SK-N-SH (cell line): ENCODE results near the gene FAM110A. TPM values are rescaled to one million over a fixed set of nuclear protein-coding genes. Genes with fewer than 3 reads are reported as not detected.

ENCODE experiments used
- CTCF ChIA-PET: fragments of 300-600, 350-600 bp; formaldehyde crosslinking; extraction: SDS; loops from one replicate; lab custom pipeline; 2021; lab: Yijun Ruan, JAX
- POLR2A ChIA-PET: fragments of 350-600 bp; sonication (Branson Sonifier 250); formaldehyde crosslinking; extraction: SDS; loops from one replicate; lab custom pipeline; 2020; ENCODE audit warnings: antibody characterized with exemption, inconsistent platforms; lab: Yijun Ruan, JAX
- DNase-seq: peaks from one replicate; pipeline ENCODE4 v3.0.0; 2012
- H2AFZ ChIP-seq: fragments of 200-600 bp; sonication (generic); 2 replicates; pipeline ENCODE4 v1.8.1; 2016; ENCODE audit warnings: antibody characterized with exemption, mild to moderate bottlenecking, low read depth
- H3F3A ChIP-seq: fragments of 200-600 bp; sonication (generic); replicated peaks from 2 replicates; pipeline ENCODE3; 2016; ENCODE audit warnings: antibody characterized with exemption, mild to moderate bottlenecking; ENCODE audit not compliant: insufficient read depth
- H3K27ac ChIP-seq, 2 experiments: fragments of 200-500 bp in 1 of 2; fragments of 200-600 bp in 1 of 2; sonication (Bioruptor generic) in 1 of 2; sonication (generic), shearing (Covaris generic) in 1 of 2; 2 replicates each; pipeline versions ENCODE4 v1.5.1 to v1.6.1; 2014 to 2016; ENCODE audit warnings: low read depth in 2 of 2, inconsistent platforms in 1 of 2, low read length in 1 of 2, mild to moderate bottlenecking in 1 of 2, mixed read lengths in 1 of 2
- H3K27me3 ChIP-seq: fragments of 200-600 bp; sonication (generic), shearing (Covaris generic); 2 replicates; pipeline ENCODE4 v1.6.1; 2016; ENCODE audit warnings: mixed run types; ENCODE audit not compliant: insufficient read depth
- H3K36me3 ChIP-seq, 2 experiments: fragments of 200-500 bp in 1 of 2; fragments of 200-600 bp in 1 of 2; sonication (Bioruptor generic) in 1 of 2; sonication (generic) in 1 of 2; replicated peaks in 1 of 2; 2 replicates each; pipeline versions ENCODE3 to v1.5.1; 2014 to 2016; ENCODE audit warnings: low read length in 1 of 2, mild to moderate bottlenecking in 1 of 2; ENCODE audit not compliant: insufficient read depth in 2 of 2, control insufficient read depth in 1 of 2
- H3K4me1 ChIP-seq, 2 experiments: fragments of 200-500 bp in 1 of 2; fragments of 200-600 bp in 1 of 2; sonication (Bioruptor generic) in 1 of 2; sonication (generic), shearing (Covaris generic) in 1 of 2; 2 replicates each; pipeline versions ENCODE4 v1.5.1 to v1.6.1; 2014 to 2016; ENCODE audit warnings: low read depth in 1 of 2, low read length in 1 of 2, mixed run types in 1 of 2; ENCODE audit not compliant: insufficient read depth in 2 of 2, control insufficient read depth in 1 of 2
- H3K4me2 ChIP-seq: fragments of 200-600 bp; sonication (generic), shearing (Covaris generic); 2 replicates; pipeline ENCODE4 v1.6.1; 2017; ENCODE audit warnings: mixed run types
- H3K4me3 ChIP-seq, 2 experiments: fragments of 200-500 bp in 1 of 2; fragments of 200-600 bp in 1 of 2; sonication (Bioruptor generic) in 1 of 2; sonication (generic), shearing (Covaris generic) in 1 of 2; 2 replicates each; pipeline versions ENCODE4 v1.5.1 to v1.8.1; 2014 to 2016; ENCODE audit warnings: low read depth in 2 of 2, inconsistent platforms in 1 of 2, low read length in 1 of 2, mild to moderate bottlenecking in 1 of 2, mixed read lengths in 1 of 2, moderate library complexity in 1 of 2
- H3K79me2 ChIP-seq: fragments of 200-600 bp; sonication (generic); 2 replicates; pipeline ENCODE4 v1.8.1; 2017; ENCODE audit warnings: mild to moderate bottlenecking; ENCODE audit not compliant: insufficient read depth
- H3K9ac ChIP-seq: fragments of 200-600 bp; sonication (generic); 2 replicates; pipeline ENCODE4 v1.6.1; 2017; ENCODE audit warnings: mixed run types
- H3K9me2 ChIP-seq: fragments of 200-600 bp; sonication (generic); 2 replicates; pipeline ENCODE4 v1.6.1; 2017; ENCODE audit warnings: mixed run types
- H3K9me3 ChIP-seq: fragments of 200-600 bp; sonication (generic); 2 replicates; pipeline ENCODE4 v1.6.1; 2017; ENCODE audit warnings: mixed run types, mild to moderate bottlenecking, moderate library complexity
- H4K20me1 ChIP-seq: fragments of 200-600 bp; sonication (generic); 2 replicates; pipeline ENCODE4 v1.6.1; 2017; ENCODE audit warnings: mild to moderate bottlenecking, mixed run types; ENCODE audit not compliant: insufficient read depth
- FOSL2 ChIP-seq: IDR thresholded peaks from 2 replicates; pipeline ENCODE4 v1.4.0; 2012; ENCODE audit warnings: low read depth, mild to moderate bottlenecking, moderate library complexity, borderline replicate concordance
- FOXM1 ChIP-seq: IDR thresholded peaks from 2 replicates; pipeline ENCODE4 v1.4.0; 2012; ENCODE audit warnings: low read depth, mild to moderate bottlenecking
- GATA2 ChIP-seq: sonication (generic); formaldehyde crosslinking; IDR thresholded peaks from 2 replicates; pipeline ENCODE4 v1.5.0; 2020; ENCODE audit warnings: mild to moderate bottlenecking, missing genetic modification reagents
- JUND ChIP-seq: IDR thresholded peaks from 2 replicates; pipeline ENCODE4 v1.4.0; 2012
- RAD21 ChIP-seq: IDR thresholded peaks from 2 replicates; pipeline ENCODE4 v1.6.1; 2012; ENCODE audit warnings: mild to moderate bottlenecking, low read length
- RFX5 ChIP-seq: IDR thresholded peaks from 2 replicates; pipeline ENCODE4 v1.6.1; 2012; ENCODE audit warnings: mild to moderate bottlenecking, improper control_type of control experiment, low read length
- TAF1 ChIP-seq: IDR thresholded peaks from 2 replicates; pipeline ENCODE4 v1.6.1; 2012; ENCODE audit warnings: low read depth, mild to moderate bottlenecking, low read length, moderate library complexity, borderline replicate concordance
- TCF12 ChIP-seq: IDR thresholded peaks from 2 replicates; pipeline ENCODE4 v1.4.0; 2012
- TEAD4 ChIP-seq: IDR thresholded peaks from 2 replicates; pipeline ENCODE4 v1.4.0; 2012; ENCODE audit warnings: mild to moderate bottlenecking, borderline replicate concordance; ENCODE audit not compliant: insufficient read depth
- WGBS: methylation state at CpG from one replicate; pipeline ENCODE4 v1.1.6; 2017; ENCODE audit warnings: low lambda C conversion rate; 5-methylcytosine and 5-hydroxymethylcytosine counted together
- polyA plus RNA-seq, 3 experiments: library from polyadenylated mRNA; depleted of rRNA; stranded (reverse); fragments of >200 nt; gene quantifications; 2 replicates each; pipeline ENCODE4 v1.2.3, GENCODE V29; 2012
- TF ChIP-seq, protein P1 (sequence below): IDR thresholded peaks from 2 replicates; pipeline ENCODE4 v1.4.0; 2012; ENCODE audit warnings: low read depth, borderline replicate concordance
- TF ChIP-seq, protein P2 (sequence below): fragments of 200-600 bp; sonication (generic); IDR thresholded peaks from 2 replicates; pipeline ENCODE4 v1.6.1; 2017; ENCODE audit warnings: antibody characterized with exemption, mild to moderate bottlenecking, moderate library complexity

The FAM110A gene
- polyA plus RNA-seq, 1 of the 3 experiments (the other 2 are of a cell fraction) = 3.8 TPM

DNA sequence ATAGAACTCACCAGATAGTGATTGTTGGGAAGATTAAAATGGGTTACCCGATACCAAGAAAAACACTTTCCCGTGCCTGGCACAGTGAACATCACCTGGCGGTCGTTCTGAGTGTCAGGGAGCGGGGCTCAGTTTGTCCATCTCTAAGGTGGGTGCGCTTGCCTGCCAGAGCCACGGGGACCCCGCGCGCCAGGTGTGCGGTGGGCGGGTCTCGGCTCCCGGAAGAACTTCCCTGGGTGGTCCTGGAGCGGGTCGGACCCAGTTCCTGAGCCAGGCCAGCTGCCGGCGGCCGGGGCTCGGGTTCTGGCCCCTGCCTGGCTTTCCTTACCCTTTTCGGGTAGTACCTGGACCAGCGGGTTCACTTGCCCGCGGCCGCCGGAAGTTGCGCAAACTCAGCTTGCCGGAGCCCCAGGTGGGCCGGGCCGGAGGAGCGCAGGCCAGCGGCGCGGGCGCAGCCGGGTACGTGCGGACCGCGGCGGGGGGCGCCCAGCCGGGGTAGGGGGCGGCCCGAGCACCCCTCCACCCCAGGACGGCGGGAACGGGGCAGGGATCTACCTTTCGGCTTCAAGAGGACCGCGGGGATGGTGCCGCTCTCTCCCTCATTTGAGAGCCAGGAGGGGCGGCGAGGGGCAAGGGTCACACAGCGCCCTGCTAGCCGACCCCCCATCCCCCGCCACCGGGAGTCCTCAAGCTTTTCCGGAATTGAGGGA lies 7.5 kb downstream of the FAM110A start:
- no peak for DNase-seq
- POLR2A ChIA-PET = no interaction called here
- H3K79me2 ChIP-seq = peaks cover 54% of the 10 kb centered on the region
- no peak overlapping the region for H3K4me3 ChIP-seq
- no peak overlapping the region for H3K4me2 ChIP-seq
- 92% methylated on average over 16 of the region's 59 CpGs for WGBS
- H3K36me3 ChIP-seq = peaks cover 0 to 1% of the 10 kb centered on the region in 2 experiments
- H3K4me1 ChIP-seq = peaks cover 0 to 25% of the 10 kb centered on the region in 2 experiments; a peak in 1 of 4 replicates
- CTCF ChIA-PET = interaction anchor here (0.6 to 4.2 kb wide), 3 partner anchors 22 to 268 kb away, joined by 3 to 23 read pairs (median 10); no protein-coding TSS in a partner anchor
- no peaks in the 10 kb centered on the region for H3K9me3 ChIP-seq
- H4K20me1 ChIP-seq = no peaks in the 10 kb centered on the region
- no peaks in the 10 kb centered on the region for H3K9me2 ChIP-seq
- H3K27me3 ChIP-seq = no peaks in the 10 kb centered on the region
- no peak overlapping the region for H3K27ac ChIP-seq
- H3F3A ChIP-seq = no peaks in the 10 kb centered on the region
- H2AFZ ChIP-seq = no peak overlapping the region
- no peak overlapping the region for H3K9ac ChIP-seq
- no peak for TF ChIP-seq TCF12
- TF ChIP-seq, protein P1, sequence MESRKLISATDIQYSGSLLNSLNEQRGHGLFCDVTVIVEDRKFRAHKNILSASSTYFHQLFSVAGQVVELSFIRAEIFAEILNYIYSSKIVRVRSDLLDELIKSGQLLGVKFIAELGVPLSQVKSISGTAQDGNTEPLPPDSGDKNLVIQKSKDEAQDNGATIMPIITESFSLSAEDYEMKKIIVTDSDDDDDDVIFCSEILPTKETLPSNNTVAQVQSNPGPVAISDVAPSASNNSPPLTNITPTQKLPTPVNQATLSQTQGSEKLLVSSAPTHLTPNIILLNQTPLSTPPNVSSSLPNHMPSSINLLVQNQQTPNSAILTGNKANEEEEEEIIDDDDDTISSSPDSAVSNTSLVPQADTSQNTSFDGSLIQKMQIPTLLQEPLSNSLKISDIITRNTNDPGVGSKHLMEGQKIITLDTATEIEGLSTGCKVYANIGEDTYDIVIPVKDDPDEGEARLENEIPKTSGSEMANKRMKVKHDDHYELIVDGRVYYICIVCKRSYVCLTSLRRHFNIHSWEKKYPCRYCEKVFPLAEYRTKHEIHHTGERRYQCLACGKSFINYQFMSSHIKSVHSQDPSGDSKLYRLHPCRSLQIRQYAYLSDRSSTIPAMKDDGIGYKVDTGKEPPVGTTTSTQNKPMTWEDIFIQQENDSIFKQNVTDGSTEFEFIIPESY = no peak
- TF ChIP-seq RAD21 = no peak
- TF ChIP-seq, protein P2, sequence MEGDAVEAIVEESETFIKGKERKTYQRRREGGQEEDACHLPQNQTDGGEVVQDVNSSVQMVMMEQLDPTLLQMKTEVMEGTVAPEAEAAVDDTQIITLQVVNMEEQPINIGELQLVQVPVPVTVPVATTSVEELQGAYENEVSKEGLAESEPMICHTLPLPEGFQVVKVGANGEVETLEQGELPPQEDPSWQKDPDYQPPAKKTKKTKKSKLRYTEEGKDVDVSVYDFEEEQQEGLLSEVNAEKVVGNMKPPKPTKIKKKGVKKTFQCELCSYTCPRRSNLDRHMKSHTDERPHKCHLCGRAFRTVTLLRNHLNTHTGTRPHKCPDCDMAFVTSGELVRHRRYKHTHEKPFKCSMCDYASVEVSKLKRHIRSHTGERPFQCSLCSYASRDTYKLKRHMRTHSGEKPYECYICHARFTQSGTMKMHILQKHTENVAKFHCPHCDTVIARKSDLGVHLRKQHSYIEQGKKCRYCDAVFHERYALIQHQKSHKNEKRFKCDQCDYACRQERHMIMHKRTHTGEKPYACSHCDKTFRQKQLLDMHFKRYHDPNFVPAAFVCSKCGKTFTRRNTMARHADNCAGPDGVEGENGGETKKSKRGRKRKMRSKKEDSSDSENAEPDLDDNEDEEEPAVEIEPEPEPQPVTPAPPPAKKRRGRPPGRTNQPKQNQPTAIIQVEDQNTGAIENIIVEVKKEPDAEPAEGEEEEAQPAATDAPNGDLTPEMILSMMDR = no peak
- TF ChIP-seq FOSL2 = no peak
- TF ChIP-seq TEAD4 = no peak
- no peak for TF ChIP-seq RFX5
- TF ChIP-seq JUND = no peak
- no peak for TF ChIP-seq GATA2 (CRISPR knock-in tag)
- no peak for TF ChIP-seq FOXM1
- no peak for TF ChIP-seq TAF1
